Neutrophil (primary cell): ENCODE data around the gene SNRNP25.

Experiments
- H3K27ac ChIP-seq: fragments of 200-600 bp; sonication (generic); 2 replicates; pipeline ENCODE4 v1.5.1; 2016; ENCODE audit warnings: mild to moderate bottlenecking, moderate library complexity
- H3K27me3 ChIP-seq: fragments of 200-600 bp; sonication (generic); 2 replicates; pipeline ENCODE4 v1.6.0; 2016; ENCODE audit warnings: mild to moderate bottlenecking
- H3K36me3 ChIP-seq: fragments of 200-600 bp; sonication (generic); 2 replicates; pipeline ENCODE4 v1.5.1; 2017
- H3K4me1 ChIP-seq, 2 experiments: fragments of 200-600 bp in 1 of 2; sonication (generic) in 1 of 2; 1 replicate in 1 of 2; 2 replicates in 1 of 2; pipeline versions ENCODE4 v1.5.1 to v1.6.1; 2013 to 2016; ENCODE audit warnings: low read depth in 1 of 2, low read length in 1 of 2, mild to moderate bottlenecking in 1 of 2, moderate library complexity in 1 of 2; ENCODE audit not compliant: control insufficient read depth in 1 of 2, insufficient read depth in 1 of 2
- H3K4me3 ChIP-seq, 2 experiments: fragments of 200-600 bp in 1 of 2; sonication (generic) in 1 of 2; 1 replicate in 1 of 2; 2 replicates in 1 of 2; pipeline ENCODE4 v1.5.1; 2013 to 2016; ENCODE audit warnings: low read depth in 1 of 2, low read length in 1 of 2, mild to moderate bottlenecking in 1 of 2, moderate library complexity in 1 of 2
- H3K9me3 ChIP-seq: fragments of 200-600 bp; sonication (generic); 2 replicates; pipeline ENCODE4 v1.5.1; 2016
- CTCF ChIP-seq: fragments of 200-600 bp; sonication (generic); IDR thresholded peaks from 2 replicates; pipeline ENCODE4 v1.5.1; 2016; ENCODE audit warnings: antibody characterized with exemption

Gene SNRNP25

GRCh38 chr16:97822-98221 is 44.2 kb downstream of the SNRNP25 start:
- no peak for TF ChIP-seq CTCF
- H3K27me3 ChIP-seq: no peaks in the 10 kb centered on the region
- no peaks in the 10 kb centered on the region for H3K36me3 ChIP-seq
- H3K4me1 ChIP-seq: no peaks in the 10 kb centered on the region
- H3K9me3 ChIP-seq: no peaks in the 10 kb centered on the region
- H3K4me3 ChIP-seq: no peak overlapping the region
- no peak overlapping the region for H3K27ac ChIP-seq

- no peaks in the 10 kb centered on the region for H3K36me3 ChIP-seq
Measured at GRCh38 chr16:100989-101388, 47.4 kb downstream of the SNRNP25 start.

GRCh38 chr16:101586-101985 is 48.0 kb downstream of the SNRNP25 start:
- Histone ChIP-seq H3K27me3 (no peaks in the 10 kb centered on the region), H3K9me3 (no peaks in the 10 kb centered on the region), H3K4me3 (no peak overlapping the region), H3K4me1 (no peaks in the 10 kb centered on the region), H3K27ac (no peak overlapping the region), H3K36me3 (no peaks in the 10 kb centered on the region)
- TF ChIP-seq CTCF: no peak

More at GRCh38 chr16:100989-101388, 47.4 kb downstream of the SNRNP25 start:
- no peak for TF ChIP-seq CTCF
- Histone ChIP-seq H3K9me3 (no peaks in the 10 kb centered on the region), H3K27me3 (no peaks in the 10 kb centered on the region), H3K27ac (no peak overlapping the region), H3K4me3 (no peak overlapping the region), H3K4me1 (no peaks in the 10 kb centered on the region)

- no peak overlapping the region for H3K27ac ChIP-seq
- H3K9me3 ChIP-seq: no peaks in the 10 kb centered on the region
- no peaks in the 10 kb centered on the region for H3K36me3 ChIP-seq
- no peaks in the 10 kb centered on the region for H3K27me3 ChIP-seq
- H3K4me3 ChIP-seq: no peak overlapping the region
- no peaks in the 10 kb centered on the region for H3K4me1 ChIP-seq
- TF ChIP-seq CTCF: no peak
Measured at GRCh38 chr16:102060-102855, 48.6 kb downstream of the SNRNP25 start.

DNA sequence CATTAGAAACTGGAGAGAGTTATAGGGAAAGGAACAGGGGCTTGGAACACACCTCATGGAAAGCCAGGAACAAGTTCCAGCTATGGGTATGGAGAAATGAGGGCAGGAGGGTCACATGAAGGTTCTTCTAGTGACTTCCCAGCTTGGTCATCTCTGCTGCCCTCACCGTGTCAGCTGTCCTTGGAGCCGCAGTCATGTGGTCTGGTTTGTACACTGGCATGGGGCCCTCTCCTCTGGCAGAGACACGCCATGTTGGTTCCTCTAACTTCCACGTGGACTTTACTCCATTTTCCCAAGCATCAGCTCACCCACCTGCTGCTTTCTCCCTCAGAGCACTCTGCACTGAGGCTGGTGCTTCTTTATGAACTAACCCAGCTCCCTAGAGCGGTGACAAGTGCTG is 50.7 kb downstream of the SNRNP25 start:
- no peaks in the 10 kb centered on the region for H3K4me1 ChIP-seq
- no peaks in the 10 kb centered on the region for H3K9me3 ChIP-seq
- no peak overlapping the region for H3K4me3 ChIP-seq
- no peak overlapping the region for H3K27ac ChIP-seq
- H3K36me3 ChIP-seq: no peaks in the 10 kb centered on the region
- H3K27me3 ChIP-seq: no peaks in the 10 kb centered on the region
- no peak for TF ChIP-seq CTCF
